NCI-H2081 treated with DMSO at 0.1 percent for 48 hours (cell line): ENCODE measurements around the gene ANKFY1.

Source experiments
- DNase-seq: peaks from one replicate; lab custom pipeline; 2025; lab: John Stamatoyannopoulos, UW

Gene ANKFY1

GRCh38 chr17:4263282-4264215, at the start of gene ANKFY1:
ANKFY1 (minus strand) TSS chr17:4263979; CDS start chr17:4263941, 38 bp downstream.
- DNase-seq = peak; percentile 16

- no peak for DNase-seq
These were observed 46.7 kb upstream of the ANKFY1 start for GRCh38 chr17:4310354-4311060.

- no peak for DNase-seq
These were observed 46.1 kb upstream of the ANKFY1 start for GRCh38 chr17:4309897-4310296.

DNA sequence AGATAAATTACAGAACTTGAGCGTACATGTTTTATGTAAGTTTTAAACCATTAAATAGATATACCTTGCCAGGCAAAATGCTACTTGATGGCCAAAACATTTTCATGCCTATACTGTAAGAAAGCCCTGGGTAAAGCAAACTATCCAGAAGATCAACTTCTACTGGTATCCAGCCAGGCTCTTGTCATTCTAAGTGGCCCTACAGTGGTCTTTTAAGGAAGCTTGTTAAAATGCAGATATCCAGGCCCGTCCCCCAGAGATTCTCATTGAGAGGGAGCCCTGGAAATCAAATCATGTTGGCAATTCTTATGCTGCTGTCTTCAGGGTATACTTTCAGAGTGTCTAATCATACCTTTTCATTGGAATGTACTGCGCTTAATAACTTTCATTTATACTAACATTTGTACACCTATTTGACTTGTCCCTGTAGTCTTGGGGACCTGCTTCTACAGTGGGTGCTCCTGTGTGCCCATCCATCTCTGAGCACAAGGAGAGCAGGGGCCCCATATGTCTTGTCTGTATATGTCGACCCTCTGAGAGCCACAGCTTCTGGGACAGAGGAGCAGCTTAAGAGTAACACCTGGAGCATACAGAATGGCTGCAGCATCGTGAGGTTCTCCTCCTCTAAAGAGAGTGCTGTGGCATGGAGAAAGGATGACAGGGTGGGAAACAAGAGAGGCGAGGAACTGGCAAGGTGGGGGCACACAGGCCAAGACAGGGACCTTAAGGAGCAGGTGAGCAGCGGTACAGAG, 43.6 kb upstream of the ANKFY1 start:
- no peak for DNase-seq

DNA sequence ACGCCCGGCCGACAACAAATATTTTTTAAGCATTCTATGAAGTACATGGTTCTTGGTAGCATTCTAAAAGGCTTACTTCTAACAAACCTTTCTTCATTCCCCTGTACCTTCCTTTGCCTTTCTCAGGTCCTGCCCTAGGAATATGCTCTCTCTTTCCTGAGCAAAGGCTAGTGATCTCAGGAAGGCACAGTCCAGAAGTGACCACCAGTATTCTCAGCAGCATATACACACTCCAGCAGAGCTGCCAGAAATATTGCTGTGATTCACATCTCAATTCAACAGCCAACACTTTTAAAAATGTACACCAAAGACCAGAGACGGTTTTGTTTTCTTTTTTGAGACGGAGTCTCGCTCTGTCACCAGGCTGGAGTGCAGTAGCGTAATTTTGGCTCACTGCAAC, 41.4 kb upstream of the ANKFY1 start:
- DNase-seq = no peak

DNA sequence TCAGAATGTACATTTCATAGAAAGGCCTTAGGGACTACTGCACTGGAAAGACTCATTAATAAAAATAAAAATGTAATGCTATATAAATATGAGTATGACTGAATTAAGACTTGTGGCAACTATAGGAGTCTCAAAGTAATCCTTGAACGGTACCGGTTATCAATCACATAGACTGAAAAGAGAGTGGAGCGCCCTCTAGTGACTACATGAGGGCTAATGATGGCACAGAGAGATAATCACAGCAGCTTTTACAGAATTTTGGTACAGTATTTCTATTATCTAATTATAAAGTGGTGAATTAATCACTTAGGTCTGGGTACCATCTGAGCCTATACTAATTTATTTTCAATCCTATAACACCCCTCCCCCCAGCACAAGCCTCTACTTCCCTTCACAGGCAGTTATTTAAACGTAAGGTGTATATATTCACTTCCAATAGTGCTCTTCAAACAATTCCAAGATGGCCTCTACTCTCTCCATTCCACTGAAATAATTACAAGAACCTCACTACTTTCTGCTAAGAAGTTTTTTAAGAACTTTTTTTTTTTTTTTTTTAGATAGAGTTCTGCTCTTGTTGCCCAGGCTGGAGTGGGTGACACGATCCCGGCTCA, 40.7 kb upstream of the ANKFY1 start:
- DNase-seq = no peak

- no peak for DNase-seq
These were observed 37.3 kb upstream of the ANKFY1 start for GRCh38 chr17:4301066-4301465.

DNA sequence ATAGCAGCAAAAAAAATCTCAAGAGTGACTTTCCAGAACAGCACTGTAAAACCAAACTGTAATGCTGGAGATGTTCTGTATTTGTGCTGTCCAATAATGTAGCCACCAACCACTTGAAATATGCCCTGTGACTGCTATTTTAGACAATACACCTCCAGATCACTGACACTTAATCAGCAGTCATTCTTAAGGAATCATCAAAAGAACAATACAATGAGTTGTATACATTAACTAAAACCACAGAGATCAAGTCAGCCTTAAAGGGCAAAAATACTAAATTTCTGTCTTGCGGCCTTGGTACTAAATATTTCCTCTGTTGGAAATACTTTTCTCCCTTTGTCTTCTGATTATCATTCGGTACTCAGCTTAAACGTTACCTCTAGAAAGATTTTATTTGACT, 33.6 kb upstream of the ANKFY1 start:
- DNase-seq = no peak

DNA sequence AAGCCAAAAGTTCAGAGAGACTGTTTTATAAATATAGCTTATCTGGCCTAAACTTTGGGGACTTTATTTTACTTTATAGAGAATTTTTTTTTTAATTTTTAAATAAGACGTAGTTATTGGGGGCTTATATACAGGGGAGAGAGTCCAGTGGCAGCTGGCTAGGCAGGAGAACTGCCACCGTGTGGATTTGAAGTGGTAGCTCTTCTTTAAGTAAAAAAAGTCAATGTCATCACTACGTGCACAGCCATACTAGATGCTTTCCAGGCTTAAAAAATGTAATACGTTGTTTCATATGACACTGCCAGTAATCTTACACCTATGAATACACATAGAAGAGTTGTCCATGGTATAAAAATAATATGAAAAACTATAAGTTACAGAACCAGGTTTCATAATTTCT, 31.9 kb upstream of the ANKFY1 start:
- no peak for DNase-seq

DNA sequence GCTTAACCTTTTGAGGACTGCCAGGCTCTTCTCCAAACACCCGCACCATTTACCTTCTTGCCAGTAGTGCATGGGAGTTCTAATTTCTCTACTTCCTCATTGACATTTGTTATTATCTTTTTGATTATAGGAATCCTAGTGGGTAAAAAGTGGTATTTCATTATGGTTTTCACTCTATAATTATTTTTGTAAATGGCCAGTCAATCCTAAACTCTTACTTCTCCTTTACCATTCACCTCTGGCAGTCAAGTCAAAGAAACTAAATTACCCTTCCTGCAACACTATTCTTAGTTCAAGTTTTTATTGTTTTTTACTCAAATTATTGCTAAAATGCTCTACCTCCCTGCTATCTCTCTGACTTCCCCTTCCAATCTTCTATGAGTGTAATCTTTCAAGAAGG, 29.8 kb upstream of the ANKFY1 start:
- DNase-seq = no peak

DNA sequence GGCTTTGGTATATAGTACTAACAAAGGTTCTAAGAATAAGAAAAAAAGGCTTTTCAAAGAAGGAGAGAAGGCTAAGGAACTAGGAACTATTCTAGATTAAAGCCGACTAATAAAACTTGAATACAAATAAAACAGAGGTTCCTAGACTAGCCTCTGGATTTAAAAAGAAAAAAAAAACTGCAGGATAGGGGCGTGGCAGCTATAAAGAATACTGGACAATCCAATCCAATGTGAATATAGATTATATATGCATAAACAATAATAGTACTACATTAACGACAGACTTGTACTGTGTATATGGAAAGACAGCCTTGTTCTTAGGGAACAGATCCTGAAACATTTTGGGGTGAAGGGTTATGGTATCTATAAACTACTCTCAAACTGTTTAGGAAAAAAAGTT, 23.9 kb upstream of the ANKFY1 start:
- DNase-seq = no peak

DNA sequence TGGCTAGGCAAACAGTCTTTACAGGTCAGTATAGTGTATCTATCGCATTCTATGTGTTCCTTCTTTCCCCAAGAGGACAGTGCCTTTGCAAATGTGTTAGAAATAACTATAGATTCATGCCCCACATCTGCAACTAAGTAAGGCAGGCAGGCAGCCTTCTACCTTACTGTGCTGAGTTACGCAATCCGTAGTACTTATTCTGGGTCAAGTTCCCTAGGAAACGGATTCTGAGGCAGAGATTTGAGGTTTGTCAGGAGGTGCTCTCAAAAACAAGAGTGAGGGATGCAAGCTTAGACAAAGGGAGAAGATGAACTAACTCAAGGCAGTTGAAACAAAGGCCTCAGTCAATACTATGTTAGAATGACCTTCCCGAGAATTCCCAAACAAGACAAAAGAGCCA, 12.7 kb upstream of the ANKFY1 start:
- DNase-seq = no peak

- no peak for DNase-seq
These were observed 9.2 kb upstream of the ANKFY1 start for GRCh38 chr17:4272972-4273368.

DNA sequence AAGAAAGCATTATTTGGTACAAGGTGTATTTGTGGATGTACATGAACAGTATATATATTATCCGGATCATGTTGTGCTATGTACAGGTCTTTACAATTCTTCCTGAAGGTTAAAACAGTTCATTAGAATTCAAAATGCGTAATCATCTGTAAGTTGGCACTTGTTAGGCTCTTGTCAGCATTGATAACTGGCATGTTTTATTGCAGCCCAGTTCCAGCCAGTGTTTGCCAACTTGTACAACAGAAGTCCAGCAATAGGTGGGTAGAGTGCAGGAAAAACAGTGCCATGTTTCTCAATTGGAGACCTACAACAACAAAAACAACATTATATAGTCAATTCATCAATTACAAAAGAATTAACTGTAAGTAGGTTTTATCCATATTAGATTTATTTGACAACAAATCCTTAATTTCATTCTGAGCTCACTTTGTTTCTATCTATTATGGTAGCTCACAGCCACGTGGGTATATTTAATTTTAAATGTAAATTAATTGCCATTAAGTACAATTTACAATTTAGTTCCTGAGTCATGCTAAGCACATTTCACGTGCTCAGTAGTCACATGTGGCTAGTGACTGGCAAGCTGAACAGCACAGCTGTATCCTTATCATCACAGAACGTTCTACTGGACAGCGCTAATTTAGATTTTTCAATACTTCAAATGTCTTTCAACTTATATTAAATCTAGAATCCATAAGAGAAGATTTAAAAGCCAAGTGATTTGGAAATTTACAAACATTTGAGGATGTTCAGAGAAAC, 8.6 kb upstream of the ANKFY1 start:
- DNase-seq = no peak

DNA sequence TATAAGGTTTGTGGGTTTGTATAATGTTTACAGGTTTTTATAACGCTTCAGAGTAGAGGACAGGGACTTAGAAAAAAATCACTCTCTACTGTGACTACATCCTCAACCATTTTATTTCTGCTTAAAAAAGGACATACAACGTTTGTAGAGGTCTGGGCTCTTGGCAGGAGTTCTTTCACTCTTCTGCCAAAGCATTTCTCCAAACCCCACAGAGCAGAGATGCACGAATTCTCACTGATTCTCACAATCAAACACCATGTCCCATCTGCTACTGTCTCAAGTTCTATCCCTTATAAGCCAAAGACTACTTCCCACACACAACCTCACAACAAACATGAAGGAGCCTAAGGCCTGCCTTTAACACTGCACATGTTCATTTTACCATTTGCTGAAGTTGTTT, 7.0 kb upstream of the ANKFY1 start:
- DNase-seq = no peak

GRCh38 chr17:4269915-4270314, 6.1 kb upstream of the ANKFY1 start:
- no peak for DNase-seq

- no peak for DNase-seq
These were observed 3.6 kb upstream of the ANKFY1 start for GRCh38 chr17:4267402-4267801.

DNA sequence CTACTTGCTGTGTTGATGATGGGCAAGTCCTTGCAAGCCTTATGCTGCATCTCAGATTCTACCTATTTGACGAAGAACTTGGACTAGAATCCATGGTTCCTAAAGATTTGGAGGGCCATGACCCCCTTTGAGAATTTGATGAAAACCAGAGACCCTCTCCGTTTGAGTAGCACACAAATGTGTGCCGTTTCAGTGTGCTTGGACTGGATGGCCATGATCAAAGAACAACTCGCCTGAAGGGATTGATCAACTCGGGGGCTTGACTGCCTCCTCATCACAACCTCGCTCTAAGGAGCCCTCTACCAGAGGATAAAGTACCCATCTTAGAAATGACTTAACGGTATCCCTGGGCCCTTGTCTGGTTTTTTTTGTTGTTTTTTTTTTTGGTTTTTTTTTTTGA, 2.8 kb upstream of the ANKFY1 start:
- DNase-seq = no peak

DNA sequence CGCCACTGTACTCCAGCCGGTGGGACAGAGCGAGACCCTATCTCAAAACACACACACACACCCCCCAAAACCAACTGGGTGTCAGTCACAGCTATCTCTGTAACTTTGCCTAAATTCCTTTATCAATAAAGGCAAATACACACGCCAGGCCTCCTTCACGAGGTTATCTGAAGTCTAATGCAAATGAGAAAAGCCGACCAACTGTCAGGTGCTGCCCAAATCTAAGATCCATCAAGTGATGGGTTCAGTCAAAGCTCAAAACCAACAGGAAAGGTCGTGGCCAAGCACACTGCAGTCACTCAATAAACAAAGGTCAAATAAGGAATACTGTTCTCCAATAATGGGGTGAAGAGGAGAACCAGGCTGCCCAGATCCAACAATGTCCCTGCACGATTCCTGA, 1.1 kb downstream of the ANKFY1 start:
- no peak for DNase-seq

- DNase-seq = no peak
These were observed 2.3 kb downstream of the ANKFY1 start for GRCh38 chr17:4261452-4261851.

- DNase-seq = no peak
These were observed 4.9 kb downstream of the ANKFY1 start for GRCh38 chr17:4258867-4259266.
